Sigmoid colon (tissue), 7 donors: ENCODE results near the gene OR52H1. TPM values are rescaled to one million over a fixed set of nuclear protein-coding genes. Genes with fewer than 3 reads are reported as not detected.

ENCODE experiments used
- DNase-seq: peaks from one replicate; pipeline ENCODE4 v3.0.0-alpha.2; 2019
- H3K27ac ChIP-seq, 4 donors: fragments of 200-600 bp; sonication (generic); one replicate each; pipeline ENCODE4 v1.5.1; 2016 to 2019; ENCODE audit warnings: mild to moderate bottlenecking in 1 of 4
- H3K27me3 ChIP-seq, 3 donors: fragments of 200-600 bp; sonication (generic); one replicate each; pipeline ENCODE4 v1.5.1; 2019; ENCODE audit warnings: mild to moderate bottlenecking in 1 of 3
- H3K36me3 ChIP-seq, 4 donors: fragments of 200-600 bp; sonication (generic); one replicate each; pipeline ENCODE4 v1.5.1; 2016 to 2019
- H3K4me1 ChIP-seq, 4 donors: fragments of 200-600 bp; sonication (generic); one replicate each; pipeline ENCODE4 v1.5.1; 2017 to 2019
- H3K4me3 ChIP-seq, 4 donors: fragments of 200-600 bp; sonication (generic); one replicate each; pipeline ENCODE4 v1.5.1; 2017 to 2019; ENCODE audit warnings: mild to moderate bottlenecking in 2 of 4, moderate library complexity in 1 of 4
- H3K9me3 ChIP-seq, 4 donors: fragments of 200-600 bp in 3 of 4; sonication (generic) in 3 of 4; one replicate each; pipeline versions ENCODE4 v1.5.1 to v1.6.1; 2013 to 2019
- CTCF ChIP-seq, 4 experiments: fragments of 450-650 bp in 3 of 4; fragments of 200-600 bp in 1 of 4; IDR thresholded peaks; one replicate each; pipeline ENCODE4 v1.5.1; 2016 to 2019; ENCODE audit warnings: antibody characterized with exemption in 4 of 4, mild to moderate bottlenecking in 3 of 4, moderate library complexity in 2 of 4
- EP300 ChIP-seq, 4 donors: sonication (generic); formaldehyde crosslinking; IDR thresholded peaks; one replicate each; pipeline ENCODE4 v1.6.1; 2017; ENCODE audit warnings: antibody characterized with exemption in 4 of 4
- POLR2A ChIP-seq, 2 donors: fragments of 450-650 bp; IDR thresholded peaks; one replicate each; pipeline ENCODE4 v1.6.1; 2016; ENCODE audit warnings: antibody characterized with exemption in 2 of 2, mild to moderate bottlenecking in 2 of 2, moderate library complexity in 2 of 2
- POLR2AphosphoS5 ChIP-seq, 4 donors: sonication (generic); formaldehyde crosslinking; IDR thresholded peaks; one replicate each; pipeline ENCODE4 v1.6.1; 2017; ENCODE audit warnings: antibody characterized with exemption in 4 of 4
- WGBS, 2 donors: extraction: QIAGEN DNeasy Blood & Tissue Kit; methylation state at CpG; one replicate each; pipeline ENCODE4 v1.1.7; 2013; 5-methylcytosine and 5-hydroxymethylcytosine counted together
- intact Hi-C: fragments of 100-400 bp; cut with DNase I; formaldehyde crosslinking; loops from one replicate; pipeline ENCODE4 v1.15.1; 2023
- polyA plus RNA-seq, 3 donors: library from polyadenylated mRNA; stranded (reverse); fragments of 200-250 nt; gene quantifications; one replicate each; pipeline ENCODE4 v1.2.3, GENCODE V29; 2013
- total RNA-seq, 4 donors: library from RNA; depleted of rRNA; stranded (reverse); fragments of >200 nt; gene quantifications; one replicate each; pipeline ENCODE4 v1.1.0, GENCODE V29; 2016
- donor health status: healthy with polysubstance abuse.
- donor health status: Bipolar disorder and iron deficiency.
- donor health status: healthy.

Gene OR52H1
- total and polyA plus RNA-seq, 7 donors, result 0.09 to 3.0 (median 1.6) TPM; not detected in 3

- Histone ChIP-seq H3K27ac (no peak overlapping the region), H3K9me3 (no peaks in the 10 kb centered on the region), H3K36me3 (no peaks in the 10 kb centered on the region), H3K27me3 (no peaks in the 10 kb centered on the region), H3K4me1 (no peaks in the 10 kb centered on the region), H3K4me3 (no peak overlapping the region)
- DNase-seq, result no peak
- WGBS, 2 donors, result 30 to 55% methylated on average over 3 of the region's 3 CpGs
- no peak for TF ChIP-seq CTCF (IDR thresholded peaks at IDR 0.05)
- TF ChIP-seq POLR2AphosphoS5 (IDR thresholded peaks at IDR 0.05), result no peak
- TF ChIP-seq POLR2A (IDR thresholded peaks at IDR 0.05), result no peak
- no peak for TF ChIP-seq EP300 (IDR thresholded peaks at IDR 0.05)
- intact Hi-C loops, result no loop called here
These were observed 8.4 kb upstream of the OR52H1 start for GRCh38 chr11:5556596-5557188.

GRCh38 chr11:5553343-5553742 is 5.0 kb upstream of the OR52H1 start:
- TF ChIP-seq EP300 (IDR thresholded peaks at IDR 0.05) (no peak), CTCF (IDR thresholded peaks at IDR 0.05) (no peak), POLR2A (IDR thresholded peaks at IDR 0.05) (no peak), POLR2AphosphoS5 (IDR thresholded peaks at IDR 0.05) (no peak)
- Histone ChIP-seq H3K4me3 (no peak overlapping the region), H3K27ac (no peak overlapping the region), H3K27me3 (no peaks in the 10 kb centered on the region), H3K4me1 (no peaks in the 10 kb centered on the region), H3K9me3 (no peaks in the 10 kb centered on the region), H3K36me3 (no peaks in the 10 kb centered on the region)
- DNase-seq, result no peak
- intact Hi-C loops, result no loop called here

DNA sequence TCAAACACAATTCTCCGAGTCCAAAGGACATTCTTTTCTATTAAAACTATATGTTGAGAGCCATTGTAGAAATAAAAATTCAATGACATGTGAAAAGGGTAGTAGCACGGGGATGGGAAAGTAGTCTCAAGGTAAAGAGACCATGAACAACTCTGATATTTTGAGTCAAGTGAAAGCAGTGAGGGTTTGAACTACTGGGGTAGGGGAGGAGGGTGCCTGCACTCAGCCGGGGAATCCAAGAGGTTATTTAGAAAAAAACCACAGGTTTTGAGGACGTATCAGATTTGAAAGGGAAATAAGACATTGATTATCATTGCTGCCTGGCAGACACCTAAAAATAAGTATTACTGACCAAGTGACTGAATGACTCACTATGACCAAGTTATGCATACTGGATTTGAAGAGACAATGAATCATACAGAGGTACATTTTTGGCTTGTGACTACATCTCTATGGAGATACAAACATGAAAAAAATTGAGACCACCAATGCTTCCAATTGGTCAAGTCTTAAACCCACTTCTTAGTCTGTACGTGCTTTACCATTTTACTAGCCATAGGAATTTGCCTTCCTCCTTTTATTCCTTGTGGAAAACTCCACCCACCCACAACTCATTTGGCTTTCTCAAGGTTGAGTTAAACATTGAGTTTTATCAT is 2.2 kb upstream of the OR52H1 start:
- TF ChIP-seq EP300 (IDR thresholded peaks at IDR 0.05) (no peak), POLR2AphosphoS5 (IDR thresholded peaks at IDR 0.05) (no peak), POLR2A (IDR thresholded peaks at IDR 0.05) (no peak), CTCF (IDR thresholded peaks at IDR 0.05) (no peak)
- Histone ChIP-seq H3K36me3 (no peaks in the 10 kb centered on the region), H3K4me3 (no peak overlapping the region), H3K4me1 (no peaks in the 10 kb centered on the region), H3K9me3 (no peaks in the 10 kb centered on the region), H3K27me3 (no peaks in the 10 kb centered on the region), H3K27ac (no peak overlapping the region)
- no peak for DNase-seq
- intact Hi-C loops, result no loop called here
- 63 to 68% methylated on average over 5 of the region's 5 CpGs for WGBS, 2 donors

DNA sequence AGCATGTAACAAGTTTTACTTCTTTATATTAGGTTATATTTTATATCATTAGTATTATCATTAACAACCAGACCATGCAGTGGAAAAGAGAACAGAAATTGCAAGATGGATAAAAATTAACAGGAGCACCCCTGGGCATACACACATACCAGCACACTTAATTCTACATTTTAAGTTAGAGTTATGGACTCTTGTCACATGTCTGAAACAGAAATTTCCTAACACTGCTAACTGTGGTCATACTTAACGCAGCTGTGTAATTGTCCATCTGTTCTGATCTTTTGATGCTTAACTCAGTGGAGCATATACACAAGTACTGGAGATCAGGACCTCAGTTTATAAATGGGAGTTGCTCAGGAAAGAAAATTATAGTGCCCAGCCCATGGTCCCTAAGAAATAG is 358 bp downstream of the OR52H1 start:
- H3K4me1 ChIP-seq, result no peaks in the 10 kb centered on the region
- H3K27me3 ChIP-seq, result no peaks in the 10 kb centered on the region
- 94 to 96% methylated on average over 1 of the region's 1 CpG for WGBS, 2 donors
- no peak for DNase-seq
- H3K36me3 ChIP-seq, result no peaks in the 10 kb centered on the region
- intact Hi-C loops, result no loop called here
- H3K4me3 ChIP-seq, result no peak overlapping the region
- no peaks in the 10 kb centered on the region for H3K9me3 ChIP-seq
- TF ChIP-seq POLR2AphosphoS5 (IDR thresholded peaks at IDR 0.05) (no peak), POLR2A (IDR thresholded peaks at IDR 0.05) (no peak), CTCF (IDR thresholded peaks at IDR 0.05) (no peak), EP300 (IDR thresholded peaks at IDR 0.05) (no peak)
- no peak overlapping the region for H3K27ac ChIP-seq

DNA sequence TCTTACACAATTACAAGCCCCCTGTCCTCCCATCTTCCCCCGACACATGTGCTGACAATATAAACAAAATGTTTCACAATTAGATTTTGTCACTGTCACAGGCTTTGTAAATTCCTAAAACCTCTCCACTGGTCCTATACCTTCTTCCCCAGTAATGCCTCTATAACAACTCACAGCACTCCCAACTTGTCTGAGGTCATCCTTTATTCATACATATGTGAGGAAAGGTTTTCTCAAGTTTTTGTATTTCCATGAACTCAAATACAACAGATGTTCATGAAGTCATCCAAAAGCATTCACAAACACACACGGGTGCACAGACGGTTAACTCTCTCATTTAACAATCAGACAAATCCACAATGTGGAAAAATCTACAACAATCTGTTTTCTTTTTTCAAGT is 1.9 kb downstream of the OR52H1 start:
- TF ChIP-seq POLR2A (IDR thresholded peaks at IDR 0.05), result no peak
- no peak for TF ChIP-seq CTCF (IDR thresholded peaks at IDR 0.05)
- no peak for TF ChIP-seq EP300 (IDR thresholded peaks at IDR 0.05)
- TF ChIP-seq POLR2AphosphoS5 (IDR thresholded peaks at IDR 0.05), result no peak
- intact Hi-C loops, result no loop called here
- Histone ChIP-seq H3K36me3 (no peaks in the 10 kb centered on the region), H3K27me3 (no peaks in the 10 kb centered on the region), H3K4me3 (no peak overlapping the region), H3K9me3 (no peaks in the 10 kb centered on the region), H3K4me1 (no peaks in the 10 kb centered on the region), H3K27ac (no peak overlapping the region)
- DNase-seq, result no peak
- WGBS, 2 donors, result 84 to 88% methylated on average over 3 of the region's 3 CpGs
